HepG2 (cell line): ENCODE results near the gene BABAM2. TPM values are rescaled to one million over a fixed set of nuclear protein-coding genes. Genes with fewer than 3 reads are reported as not detected.

ENCODE experiments used
- ATAC-seq: fragments of 200-7000 bp; cut with Tn5 transposase; 3 replicates; pipeline ENCODE4 v1.9.1; 2020; ENCODE audit warnings: mild to moderate bottlenecking, moderate library complexity
- BruUV-seq: library from RNA; stranded (reverse); fragments of 400-500 nt; replicated peaks from 2 replicates; lab custom pipeline; 2021; lab: Mats Ljungman, UMichigan
- CTCF ChIA-PET: fragments of 300-600 bp; formaldehyde crosslinking; extraction: SDS; loops from one replicate; lab custom pipeline; 2021; ENCODE audit warnings: low total read pairs, inconsistent platforms, low intra/inter-chr PET ratio; lab: Yijun Ruan, JAX
- POLR2A ChIA-PET: fragments of 350-600 bp; sonication (Branson Sonifier 250); formaldehyde crosslinking; loops from one replicate; lab custom pipeline; 2020; ENCODE audit warnings: antibody characterized with exemption, inconsistent platforms; lab: Yijun Ruan, JAX
- DNase-seq: peaks from one replicate; pipeline ENCODE4 v3.0.0-alpha.2; 2015; ENCODE audit warnings: low spot score
- FAIRE-seq: peaks from 3 replicates; lab custom pipeline; 2011; peaks lifted over from hg19 to GRCh38; lab: Jason Lieb, UNC
- H2AFZ ChIP-seq: one replicate; pipeline ENCODE4 v1.6.1; 2011; ENCODE audit warnings: low read length, inconsistent platforms
- H3K27ac ChIP-seq: fragments of 300-600 bp; 3 replicates; pipeline ENCODE4 v1.8.0; 2011; ENCODE audit warnings: mixed run types, mild to moderate bottlenecking, mixed read lengths, low read length, inconsistent platforms; ENCODE audit not compliant: insufficient read depth; ENCODE audit errors: extremely low read length
- H3K27me3 ChIP-seq, 2 experiments: fragments of 200-600 bp in 1 of 2; 2 replicates in 1 of 2; 3 replicates in 1 of 2; pipeline versions ENCODE4 v1.6.0 to v1.8.0; 2011; ENCODE audit warnings: low read length in 2 of 2, mild to moderate bottlenecking in 2 of 2, moderate library complexity in 2 of 2, inconsistent platforms in 1 of 2; ENCODE audit not compliant: insufficient read depth in 2 of 2, control insufficient read depth in 1 of 2
- H3K36me3 ChIP-seq, 2 experiments: fragments of 200-600 bp in 1 of 2; replicated peaks in 1 of 2; 2 replicates in 1 of 2; 3 replicates in 1 of 2; pipeline versions ENCODE4 v1.5.1 to v1.8.0; 2011; ENCODE audit warnings: low read length in 2 of 2, inconsistent platforms in 1 of 2; ENCODE audit not compliant: insufficient read depth in 2 of 2, control insufficient read depth in 1 of 2
- H3K4me1 ChIP-seq: 2 replicates; pipeline ENCODE4 v1.5.1; 2012; ENCODE audit warnings: low read length, inconsistent platforms; ENCODE audit not compliant: insufficient read depth
- H3K4me2 ChIP-seq: 2 replicates; pipeline ENCODE4 v1.6.0; 2011; ENCODE audit warnings: low read depth, low read length, inconsistent platforms
- H3K4me3 ChIP-seq, 3 experiments: fragments of 200-600 bp in 1 of 3; sonication (generic), shearing (Covaris generic) in 1 of 3; replicated peaks in 1 of 3; 2 replicates each; pipeline ENCODE4 v1.5.1; 2011 to 2016; ENCODE audit warnings: low read length in 3 of 3, inconsistent platforms in 2 of 3, low read depth in 2 of 3, mild to moderate bottlenecking in 2 of 3, control low read depth in 1 of 3, mixed read lengths in 1 of 3; ENCODE audit not compliant: insufficient read depth in 1 of 3
- H3K79me2 ChIP-seq: one replicate; pipeline ENCODE4 v1.6.1; 2011; ENCODE audit warnings: low read length, inconsistent platforms; ENCODE audit not compliant: insufficient read depth
- H3K9ac ChIP-seq: 2 replicates; pipeline ENCODE4 v1.6.0; 2011; ENCODE audit warnings: mild to moderate bottlenecking, low read depth, low read length, inconsistent platforms; ENCODE audit not compliant: insufficient read depth
- H3K9me3 ChIP-seq: 2 replicates; pipeline ENCODE4 v1.5.1; 2012; ENCODE audit warnings: mild to moderate bottlenecking, low read length
- H4K20me1 ChIP-seq: 2 replicates; pipeline ENCODE4 v1.6.0; 2011; ENCODE audit warnings: inconsistent platforms, mild to moderate bottlenecking, low read length, moderate library complexity; ENCODE audit not compliant: insufficient read depth
- ARNTL ChIP-seq: sonication (generic); formaldehyde crosslinking; IDR thresholded peaks from 2 replicates; pipeline ENCODE4 v1.4.0; 2020; ENCODE audit warnings: mild to moderate bottlenecking, missing genetic modification reagents
- EEA1 ChIP-seq: sonication (generic); formaldehyde crosslinking; IDR thresholded peaks from 2 replicates; pipeline ENCODE4 v1.5.1; 2020; ENCODE audit warnings: mild to moderate bottlenecking, missing genetic modification reagents, borderline replicate concordance
- GLI4 ChIP-seq: sonication (generic); formaldehyde crosslinking; IDR thresholded peaks from 2 replicates; pipeline ENCODE4 v1.5.1; 2020; ENCODE audit warnings: missing genetic modification reagents, mild to moderate bottlenecking, moderate library complexity, borderline replicate concordance
- GMEB2 ChIP-seq: IDR thresholded peaks from 2 replicates; pipeline ENCODE4 v1.6.1; 2016; ENCODE audit warnings: missing biosample characterization, missing genetic modification reagents, low read depth
- HDAC2 ChIP-seq: sonication (generic); formaldehyde crosslinking; IDR thresholded peaks from 2 replicates; pipeline ENCODE4 v1.4.0; 2020; ENCODE audit warnings: missing genetic modification reagents
- HOXA3 ChIP-seq: sonication (generic); formaldehyde crosslinking; IDR thresholded peaks from 2 replicates; pipeline ENCODE4 v1.5.0; 2020; ENCODE audit warnings: missing genetic modification reagents
- MEIS2 ChIP-seq: sonication (generic); formaldehyde crosslinking; IDR thresholded peaks from 2 replicates; pipeline ENCODE4 v1.9.0; 2021; ENCODE audit warnings: mild to moderate bottlenecking, missing genetic modification reagents
- MIER3 ChIP-seq: IDR thresholded peaks from 2 replicates; pipeline ENCODE4 v1.6.1; 2016; ENCODE audit warnings: missing compliant biosample characterization, borderline replicate concordance
- MLLT10 ChIP-seq: sonication (generic); formaldehyde crosslinking; IDR thresholded peaks from 2 replicates; pipeline ENCODE4 v1.4.0; 2020; ENCODE audit warnings: missing genetic modification reagents
- PHB2 ChIP-seq: fragments of 450-650 bp; IDR thresholded peaks from 2 replicates; pipeline ENCODE4 v1.6.1; 2018; ENCODE audit not compliant: partially characterized antibody
- SSRP1 ChIP-seq: IDR thresholded peaks from 2 replicates; pipeline ENCODE4 v1.6.1; 2016; ENCODE audit warnings: control low read depth
- TBL1XR1 ChIP-seq: fragments of 150-350 bp; IDR thresholded peaks from 2 replicates; pipeline ENCODE4 v1.6.1; 2014; ENCODE audit warnings: borderline replicate concordance, low read length; ENCODE audit not compliant: partially characterized antibody
- ZFP36L2 ChIP-seq: sonication (generic); formaldehyde crosslinking; IDR thresholded peaks from 2 replicates; pipeline ENCODE4 v1.4.0; 2020; ENCODE audit warnings: missing genetic modification reagents
- ZNF264 ChIP-seq: sonication (generic); formaldehyde crosslinking; IDR thresholded peaks from 2 replicates; pipeline ENCODE4 v1.4.0; 2020; ENCODE audit warnings: missing genetic modification reagents
- ZNF414 ChIP-seq: sonication (generic); formaldehyde crosslinking; IDR thresholded peaks from 2 replicates; pipeline ENCODE4 v1.5.0; 2020; ENCODE audit warnings: missing genetic modification reagents
- ZNF75D ChIP-seq: sonication (generic); formaldehyde crosslinking; IDR thresholded peaks from 2 replicates; pipeline ENCODE4 v1.8.1; 2023; ENCODE audit warnings: missing genetic modification reagents, mild to moderate bottlenecking, borderline replicate concordance
- ZNF761 ChIP-seq: sonication (generic); formaldehyde crosslinking; conservative IDR thresholded peaks from 2 replicates; pipeline ENCODE4 v1.4.0; 2020; ENCODE audit warnings: mild to moderate bottlenecking, missing genetic modification reagents
- ZZZ3 ChIP-seq: sonication (generic); formaldehyde crosslinking; IDR thresholded peaks from 2 replicates; pipeline ENCODE4 v1.4.0; 2020; ENCODE audit warnings: missing genetic modification reagents, mild to moderate bottlenecking, borderline replicate concordance
- WGBS: methylation state at CpG from one replicate; pipeline ENCODE4 v1.1.6; 2017; ENCODE audit warnings: low lambda C conversion rate; 5-methylcytosine and 5-hydroxymethylcytosine counted together
- in situ Hi-C: cut with HindIII; loops from 2 replicates; pipeline ENCODE4 v1.10.0; 2017; ENCODE audit warnings: low pct_unique_long_range_greater_than_20kb; ENCODE audit not compliant: extremely low pct_ligation_motif_present
- intact Hi-C: fragments of 100-400 bp; cut with micrococcal nuclease; formaldehyde crosslinking; loops from one replicate; pipeline ENCODE4 v1.10.0; 2022; ENCODE audit not compliant: unreplicated experiment
- polyA plus RNA-seq, 8 experiments: library from polyadenylated mRNA; depleted of rRNA in 3 of 8; stranded (reverse) in 7 of 8; unstranded in 1 of 8; fragments of >200 nt; fragmentation: Illumina TruSeq in 4 of 8; extraction: Trizol in 4 of 8; gene quantifications; 2 replicates each; pipeline versions ENCODE4 v1.2.1 to v1.2.3, GENCODE V29; 2011 to 2016; ENCODE audit warnings: low read depth in 4 of 8, missing spikeins in 1 of 8, mixed read lengths in 1 of 8; ENCODE audit not compliant: insufficient read depth in 1 of 8
- total RNA-seq, 5 experiments: library from RNA; depleted of rRNA; stranded (reverse); fragments of >200 nt; fragmentation: Illumina TruSeq; extraction: Trizol; gene quantifications; 2 replicates each; pipeline ENCODE4 v1.2.3, GENCODE V29; 2016; ENCODE audit warnings: low read depth in 1 of 5
- TF ChIP-seq, protein P1 (sequence below): sonication (generic); formaldehyde crosslinking; IDR thresholded peaks from 2 replicates; pipeline ENCODE4 v1.8.0; 2022; ENCODE audit warnings: mild to moderate bottlenecking, missing genetic modification reagents, borderline replicate concordance

Gene BABAM2
- total and polyA plus RNA-seq, 2 of the 13 experiments (the other 11 are each of a cell fraction or from before 2014, with no cell fraction given), result 24.9 to 28.0 TPM

DNA sequence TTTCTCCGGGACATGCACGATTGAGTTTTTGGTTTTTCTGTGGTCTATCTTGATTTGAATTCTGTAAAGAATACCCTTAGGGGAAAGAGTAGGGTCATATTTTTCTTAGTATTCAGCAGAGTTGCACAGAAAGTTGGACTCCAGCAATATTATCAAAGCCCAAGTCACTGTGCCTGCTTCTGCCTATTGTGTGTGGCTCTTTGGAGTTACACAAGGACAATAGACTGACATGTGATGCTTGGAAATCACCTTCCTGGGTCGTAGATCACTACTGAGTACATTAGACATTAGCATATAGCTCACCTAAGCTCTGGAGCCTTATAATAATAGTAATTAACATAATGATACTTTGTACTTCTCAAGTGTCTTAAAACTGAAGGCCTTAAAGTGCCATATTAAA, 263.3 kb downstream of the BABAM2 start:
- in situ Hi-C loops (no loop called here), intact Hi-C loops (no loop called here)
- Histone ChIP-seq H3K79me2 (no peaks in the 10 kb centered on the region), H3K36me3 (no peaks in the 10 kb centered on the region; a peak in 1 of 5 replicates), H2AFZ (no peak overlapping the region), H3K27me3 (no peaks in the 10 kb centered on the region), H3K4me3 (no peak overlapping the region), H3K4me2 (no peak overlapping the region), H3K9me3 (peaks cover 17% of the 10 kb centered on the region), H4K20me1 (no peaks in the 10 kb centered on the region), H3K4me1 (no peaks in the 10 kb centered on the region), H3K27ac (no peak overlapping the region), H3K9ac (no peak overlapping the region)
- no peak for ATAC-seq
- no TSS peak for BruUV-seq
- WGBS, result 90% methylated on average over 3 of the region's 3 CpGs
- no peak for FAIRE-seq
- no peak for DNase-seq
- CTCF ChIA-PET, result no interaction called here
- TF ChIP-seq EEA1 (CRISPR knock-in tag) (no peak), HDAC2 (CRISPR knock-in tag) (no peak), PHB2 (no peak), GLI4 (CRISPR knock-in tag) (no peak), MEIS2 (CRISPR knock-in tag) (no peak), ZNF761 (no peak), ZFP36L2 (CRISPR knock-in tag) (no peak), ZZZ3 (no peak), HOXA3 (no peak), MLLT10 (no peak), MIER3 (CRISPR knock-in tag) (no peak), ZNF264 (no peak), ZNF75D (CRISPR knock-in tag) (no peak), SSRP1 (CRISPR knock-in tag) (no peak), GMEB2 (CRISPR knock-in tag) (no peak), TBL1XR1 (no peak), ARNTL (no peak), ZNF414 (CRISPR knock-in tag) (no peak)
- TF ChIP-seq, protein P1, sequence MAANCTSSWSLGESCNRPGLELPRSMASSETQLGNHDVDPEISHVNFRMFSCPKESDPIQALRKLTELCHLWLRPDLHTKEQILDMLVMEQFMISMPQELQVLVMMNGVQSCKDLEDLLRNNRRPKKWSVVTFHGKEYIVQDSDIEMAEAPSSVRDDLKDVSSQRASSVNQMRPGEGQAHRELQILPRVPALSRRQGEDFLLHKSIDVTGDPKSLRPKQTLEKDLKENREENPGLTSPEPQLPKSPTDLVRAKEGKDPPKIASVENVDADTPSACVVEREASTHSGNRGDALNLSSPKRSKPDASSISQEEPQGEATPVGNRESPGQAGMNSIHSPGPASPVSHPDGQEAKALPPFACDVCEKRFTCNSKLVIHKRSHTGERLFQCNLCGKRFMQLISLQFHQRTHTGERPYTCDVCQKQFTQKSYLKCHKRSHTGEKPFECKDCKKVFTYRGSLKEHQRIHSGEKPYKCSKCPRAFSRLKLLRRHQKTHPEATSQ (CRISPR knock-in tag), result no peak
- POLR2A ChIA-PET, result no interaction called here
